Brain microvascular endothelial cell (primary cell): ENCODE results near the gene NDUFS8.

ENCODE experiments used
- DNase-seq: peaks from one replicate; pipeline ENCODE4 v3.0.0-alpha.2; 2020
- H3K27ac ChIP-seq: fragments of 250-450 bp; sonication (Bioruptor Pico); 2 replicates; pipeline ENCODE4 v1.5.1; 2020; ENCODE audit warnings: mild to moderate bottlenecking, moderate library complexity
- H3K27me3 ChIP-seq: fragments of 250-450 bp; sonication (Bioruptor Pico); replicated peaks from 2 replicates; pipeline ENCODE4 v1.5.1; 2020; ENCODE audit warnings: mild to moderate bottlenecking
- H3K36me3 ChIP-seq: fragments of 250-450 bp; sonication (Bioruptor Pico); replicated peaks from 2 replicates; pipeline ENCODE4 v1.5.1; 2020; ENCODE audit warnings: mild to moderate bottlenecking
- H3K4me3 ChIP-seq: 2 replicates; pipeline ENCODE4 v1.5.1; 2011; ENCODE audit warnings: low read depth, mild to moderate bottlenecking, control low read depth, low read length, moderate library complexity
- CTCF ChIP-seq: IDR thresholded peaks from 2 replicates; pipeline ENCODE4 v1.5.1; 2011; ENCODE audit warnings: low read depth, mild to moderate bottlenecking, moderate library complexity, low read length, control low read depth, inconsistent platforms; ENCODE audit errors: missing control alignments
- in situ Hi-C: cut with HindIII; loops from 2 replicates; pipeline ENCODE4 v1.10.0; 2017; ENCODE audit warnings: low sequenced_read_pairs, low pct_ligation_motif_present

Gene NDUFS8

DNA sequence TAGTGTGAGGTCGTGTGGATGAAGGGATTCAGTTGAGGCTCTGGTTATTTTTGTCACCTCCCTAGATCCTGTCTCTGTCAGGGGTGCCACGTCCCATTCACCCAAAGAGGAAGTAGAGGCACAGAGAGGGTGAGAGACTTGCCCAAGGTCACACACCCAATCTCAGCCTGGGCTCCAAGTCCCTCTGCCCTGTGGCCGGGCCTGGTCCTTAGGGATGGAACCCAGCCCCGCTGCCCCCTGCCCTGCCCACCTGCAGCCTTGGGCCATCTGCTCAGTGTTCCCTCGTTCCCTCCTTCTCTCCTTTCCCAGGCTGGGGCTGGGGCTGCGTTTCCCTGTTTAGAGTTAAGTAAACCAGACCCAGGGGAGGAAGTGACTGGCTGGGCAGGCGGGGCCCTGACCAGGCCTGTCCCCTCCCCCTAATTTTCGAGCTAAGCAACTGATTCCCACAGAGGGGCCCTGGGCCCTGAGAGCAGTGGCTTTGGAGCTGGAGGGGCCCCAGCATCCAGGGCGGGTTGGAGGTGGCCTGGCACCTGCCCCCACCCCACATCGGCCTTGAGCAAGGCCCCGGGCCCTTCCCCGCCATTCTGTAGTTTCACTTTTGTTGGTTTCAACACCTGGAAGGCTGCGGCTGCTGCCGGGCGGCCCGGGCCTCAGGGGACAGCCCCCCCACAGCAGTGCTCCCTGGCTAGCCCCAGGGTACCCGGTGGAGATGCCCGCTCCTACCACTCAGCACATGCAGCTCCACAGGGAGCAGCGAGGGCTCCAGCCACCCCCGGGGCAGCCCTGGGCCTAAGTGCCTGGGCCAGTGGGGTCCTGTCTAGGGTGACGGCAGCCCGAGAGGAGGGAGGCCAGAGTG is 9.8 kb downstream of the NDUFS8 start:
- peak overlapping the region; percentile 75 for H3K27ac ChIP-seq
- in situ Hi-C loops, result no loop called here
- H3K36me3 ChIP-seq, result peaks cover 31% of the 10 kb centered on the region
- H3K27me3 ChIP-seq, result no peaks in the 10 kb centered on the region
- no peak for TF ChIP-seq CTCF
- peak; percentile 45 for DNase-seq
- peak overlapping the region; percentile 68 for H3K4me3 ChIP-seq

DNA sequence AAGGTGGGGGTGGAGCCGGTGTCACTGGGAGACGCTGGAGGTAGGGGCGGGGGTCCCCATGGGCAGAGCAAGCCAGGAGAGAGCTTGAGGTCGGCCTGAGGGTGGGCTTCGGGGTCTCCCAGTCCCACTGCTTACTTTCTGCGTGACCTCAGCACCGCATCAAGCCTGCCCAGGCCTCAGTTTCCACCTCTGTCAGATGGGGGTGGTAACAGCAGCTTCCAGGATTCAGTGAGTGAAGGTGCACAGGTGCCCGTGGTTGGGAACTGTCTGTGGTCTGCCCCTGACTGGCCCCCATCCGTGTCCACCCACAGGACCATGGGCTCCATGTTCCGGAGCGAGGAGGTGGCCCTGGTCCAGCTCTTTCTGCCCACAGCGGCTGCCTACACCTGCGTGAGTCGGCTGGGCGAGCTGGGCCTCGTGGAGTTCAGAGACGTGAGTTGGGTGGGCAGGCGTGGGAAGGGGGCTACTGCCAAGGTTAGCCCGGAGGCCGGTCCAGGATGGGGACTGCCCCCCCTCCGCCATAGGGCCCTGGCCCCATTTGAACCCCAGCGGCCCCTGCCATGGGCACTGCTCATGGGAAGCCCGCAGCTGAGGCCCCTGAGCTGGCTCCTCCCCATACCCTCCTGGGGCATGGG is 10.6 kb downstream of the NDUFS8 start:
- no peak for DNase-seq
- Histone ChIP-seq H3K36me3 (peaks cover 37% of the 10 kb centered on the region), H3K4me3 (peak overlapping the region; percentile 68), H3K27ac (peak overlapping the region; percentile 75), H3K27me3 (no peaks in the 10 kb centered on the region)
- in situ Hi-C loops, result no loop called here
- TF ChIP-seq CTCF, result no peak

- in situ Hi-C loops, result no loop called here
- H3K27me3 ChIP-seq, result no peaks in the 10 kb centered on the region
- no peak for DNase-seq
- TF ChIP-seq CTCF, result no peak
- peaks cover 43% of the 10 kb centered on the region for H3K36me3 ChIP-seq
- H3K27ac ChIP-seq, result no peak overlapping the region
- H3K4me3 ChIP-seq, result no peak overlapping the region
These were observed 11.2 kb downstream of the NDUFS8 start for GRCh38 chr11:68041617-68042218.

DNA sequence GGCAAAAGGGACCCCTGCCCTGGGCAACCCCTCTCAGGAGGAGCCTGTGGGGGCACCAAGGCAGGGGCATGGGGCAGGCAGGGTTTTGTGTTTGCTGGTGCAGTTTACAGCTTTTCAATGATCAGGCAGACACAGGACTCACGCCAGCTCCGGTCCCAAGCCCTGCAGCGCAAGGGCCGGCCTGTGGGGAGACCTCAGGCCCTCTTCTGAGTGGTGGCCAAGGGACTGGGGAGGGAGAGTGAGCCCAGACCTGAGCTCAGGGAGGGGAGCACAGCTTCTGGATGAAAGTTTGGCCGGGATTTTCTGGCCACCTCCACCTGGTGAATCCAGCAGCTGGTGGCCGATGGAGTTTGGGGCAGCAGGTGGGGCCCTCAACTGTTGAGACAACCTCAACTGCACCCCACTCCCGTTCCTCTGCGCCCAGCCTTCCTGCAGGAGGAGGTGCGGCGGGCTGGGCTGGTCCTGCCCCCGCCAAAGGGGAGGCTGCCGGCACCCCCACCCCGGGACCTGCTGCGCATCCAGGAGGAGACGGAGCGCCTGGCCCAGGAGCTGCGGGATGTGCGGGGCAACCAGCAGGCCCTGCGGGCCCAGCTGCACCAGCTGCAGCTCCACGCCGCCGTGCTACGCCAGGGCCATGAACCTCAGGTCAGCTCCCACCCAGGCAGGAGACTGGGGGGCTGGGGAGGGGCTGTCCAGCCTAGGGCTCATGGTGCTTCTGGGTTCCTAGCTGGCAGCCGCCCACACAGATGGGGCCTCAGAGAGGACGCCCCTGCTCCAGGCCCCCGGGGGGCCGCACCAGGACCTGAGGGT is 11.9 kb downstream of the NDUFS8 start:
- Histone ChIP-seq H3K27ac (peak overlapping the region; percentile 82), H3K4me3 (no peak overlapping the region), H3K27me3 (no peaks in the 10 kb centered on the region), H3K36me3 (peaks cover 45% of the 10 kb centered on the region)
- TF ChIP-seq CTCF, result peak; percentile 2
- in situ Hi-C loops, result no loop called here
- no peak for DNase-seq

GRCh38 chr11:68043029-68043348 is 12.5 kb downstream of the NDUFS8 start:
- Histone ChIP-seq H3K4me3 (no peak overlapping the region), H3K27me3 (no peaks in the 10 kb centered on the region), H3K36me3 (peaks cover 51% of the 10 kb centered on the region), H3K27ac (peak overlapping the region; percentile 82)
- in situ Hi-C loops, result no loop called here
- no peak for TF ChIP-seq CTCF
- DNase-seq, result no peak
